Gastroesophageal sphincter (tissue), 3 donors: ENCODE results near the gene ABI1.

Experiments used
- CTCF ChIP-seq, 4 experiments: fragments of 200-600 bp in 2 of 4; fragments of 450-650 bp in 2 of 4; sonication (generic) in 1 of 4; IDR thresholded peaks; one replicate each; pipeline ENCODE4 v1.5.1; 2017 to 2019; ENCODE audit warnings: antibody characterized with exemption in 4 of 4, mild to moderate bottlenecking in 2 of 4, moderate library complexity in 2 of 4
- EP300 ChIP-seq: sonication (generic); formaldehyde crosslinking; IDR thresholded peaks from one replicate; pipeline ENCODE4 v1.6.1; 2017; ENCODE audit warnings: antibody characterized with exemption, mild to moderate bottlenecking
- POLR2AphosphoS5 ChIP-seq: sonication (generic); formaldehyde crosslinking; IDR thresholded peaks from one replicate; pipeline ENCODE4 v1.6.1; 2017; ENCODE audit warnings: antibody characterized with exemption

GRCh38 chr10:26844396-26844975 is 16.3 kb downstream of the ABI1 start:
- no peak for TF ChIP-seq CTCF (IDR thresholded peaks at IDR 0.05)
- no peak for TF ChIP-seq EP300
- TF ChIP-seq POLR2AphosphoS5 = no peak
